H9 (cell line): ENCODE results near the gene FBRSL1. TPM values are rescaled to one million over a fixed set of nuclear protein-coding genes. Genes with fewer than 3 reads are reported as not detected.

Experiments used
- DNase-seq: peaks from one replicate; pipeline ENCODE4 v3.0.0-alpha.2; 2017
- H2AFZ ChIP-seq: one replicate; pipeline ENCODE4 v1.6.1; 2013; ENCODE audit warnings: mild to moderate bottlenecking, low read length, control low read depth, moderate library complexity
- H2AK5ac ChIP-seq: 2 replicates; pipeline ENCODE4 v1.6.1; 2013; ENCODE audit warnings: low read length, control low read depth, mixed read lengths; ENCODE audit not compliant: insufficient read length
- H2BK120ac ChIP-seq: one replicate; pipeline ENCODE4 v1.6.1; 2013; ENCODE audit warnings: low read depth, mild to moderate bottlenecking, low read length, control low read depth, inconsistent platforms; ENCODE audit not compliant: poor library complexity, severe bottlenecking
- H2BK12ac ChIP-seq: 2 replicates; pipeline ENCODE4 v1.6.1; 2013; ENCODE audit warnings: low read length, control low read depth, mixed read lengths, low read depth; ENCODE audit not compliant: insufficient read length
- H2BK15ac ChIP-seq: 2 replicates; pipeline ENCODE4 v1.6.1; 2013; ENCODE audit warnings: low read depth, low read length, control low read depth
- H2BK20ac ChIP-seq: one replicate; pipeline ENCODE4 v1.6.1; 2013; ENCODE audit warnings: low read depth, mild to moderate bottlenecking, low read length, control low read depth, inconsistent platforms; ENCODE audit not compliant: poor library complexity, severe bottlenecking
- H2BK5ac ChIP-seq: 2 replicates; pipeline ENCODE4 v1.6.1; 2013; ENCODE audit warnings: low read length, control low read depth, mixed read lengths; ENCODE audit not compliant: insufficient read length
- H3K14ac ChIP-seq: 2 replicates; pipeline ENCODE4 v1.6.1; 2013; ENCODE audit warnings: low read length, control low read depth; ENCODE audit not compliant: insufficient read depth
- H3K18ac ChIP-seq: 2 replicates; pipeline ENCODE4 v1.6.1; 2013; ENCODE audit warnings: low read depth, mild to moderate bottlenecking, mixed read lengths, low read length, control low read depth; ENCODE audit not compliant: insufficient read length
- H3K23ac ChIP-seq: 2 replicates; pipeline ENCODE4 v1.6.1; 2013; ENCODE audit warnings: low read length, control low read depth, mixed read lengths, low read depth; ENCODE audit not compliant: insufficient read length
- H3K23me2 ChIP-seq: 2 replicates; pipeline ENCODE4 v1.6.1; 2013; ENCODE audit warnings: low read depth, mild to moderate bottlenecking, mixed read lengths, low read length, control low read depth; ENCODE audit not compliant: insufficient read length, poor library complexity, severe bottlenecking
- H3K27ac ChIP-seq: 2 replicates; pipeline ENCODE4 v1.5.1; 2013; ENCODE audit warnings: low read length, control low read depth, mixed read lengths, low read depth; ENCODE audit not compliant: insufficient read length
- H3K27me3 ChIP-seq: 2 replicates; pipeline ENCODE4 v1.6.1; 2013; ENCODE audit warnings: low read length, control low read depth, inconsistent platforms; ENCODE audit not compliant: insufficient read depth
- H3K4ac ChIP-seq: 2 replicates; pipeline ENCODE4 v1.6.1; 2013; ENCODE audit warnings: low read depth, mild to moderate bottlenecking, control low read depth, inconsistent platforms, low read length, moderate library complexity
- H3K4me1 ChIP-seq: 2 replicates; pipeline ENCODE4 v1.6.1; 2013; ENCODE audit warnings: low read length, control low read depth, inconsistent platforms; ENCODE audit not compliant: insufficient read depth
- H3K4me2 ChIP-seq: 2 replicates; pipeline ENCODE4 v1.6.1; 2013; ENCODE audit warnings: low read length, control low read depth, mixed read lengths; ENCODE audit not compliant: insufficient read length, insufficient read depth
- H3K56ac ChIP-seq: 2 replicates; pipeline ENCODE4 v1.6.1; 2013; ENCODE audit warnings: low read depth, mild to moderate bottlenecking, mixed read lengths, low read length, control low read depth; ENCODE audit not compliant: insufficient read length
- H3K79me1 ChIP-seq: 2 replicates; pipeline ENCODE4 v1.6.1; 2013; ENCODE audit warnings: low read depth, mild to moderate bottlenecking, moderate library complexity, low read length, control low read depth, inconsistent platforms; ENCODE audit not compliant: insufficient read depth, poor library complexity, severe bottlenecking
- H3K79me2 ChIP-seq: 2 replicates; pipeline ENCODE4 v1.6.1; 2013; ENCODE audit warnings: low read length, control low read depth, inconsistent platforms; ENCODE audit not compliant: insufficient read depth
- H3K9ac ChIP-seq: 2 replicates; pipeline ENCODE4 v1.6.1; 2013; ENCODE audit warnings: low read length, control low read depth, mixed read lengths; ENCODE audit not compliant: insufficient read length; ENCODE audit errors: extremely low read depth
- H3K9me3 ChIP-seq: one replicate; pipeline ENCODE4 v1.6.1; 2013; ENCODE audit warnings: low read depth, low read length, inconsistent platforms; ENCODE audit not compliant: control insufficient read depth
- H3T11ph ChIP-seq: one replicate; pipeline ENCODE4 v1.6.1; 2013; ENCODE audit warnings: mild to moderate bottlenecking, low read length, control low read depth, inconsistent platforms
- H4K20me1 ChIP-seq: one replicate; pipeline ENCODE4 v1.6.1; 2013; ENCODE audit not compliant: control insufficient read depth, insufficient read length, insufficient read depth
- H4K5ac ChIP-seq: 2 replicates; pipeline ENCODE4 v1.6.1; 2013; ENCODE audit warnings: low read depth, mild to moderate bottlenecking, mixed read lengths, low read length, control low read depth; ENCODE audit not compliant: insufficient read length
- H4K8ac ChIP-seq: replicated peaks from 2 replicates; pipeline ENCODE4 v1.6.1; 2013; ENCODE audit warnings: low read length, control low read depth, mixed read lengths, low read depth; ENCODE audit not compliant: insufficient read length
- H4K91ac ChIP-seq: 2 replicates; pipeline ENCODE4 v1.6.1; 2013; ENCODE audit warnings: low read depth, mild to moderate bottlenecking, moderate library complexity, mixed read lengths, low read length, control low read depth; ENCODE audit not compliant: insufficient read length
- H3K27ac Mint-ChIP-seq, 3 experiments: 2 replicates in 2 of 3; 3 replicates in 1 of 3; pipeline ENCODE4 v1.8.0; 2020 to 2021; ENCODE audit warnings: mixed read lengths in 3 of 3, mild to moderate bottlenecking in 1 of 3, moderate library complexity in 1 of 3
- H3K27me3 Mint-ChIP-seq: 2 replicates; pipeline ENCODE4 v1.8.0; 2021; ENCODE audit warnings: low read depth, mild to moderate bottlenecking, moderate library complexity, mixed read lengths
- H3K36me3 Mint-ChIP-seq, 3 experiments: 2 replicates in 2 of 3; 3 replicates in 1 of 3; pipeline ENCODE4 v1.8.0; 2020 to 2021; ENCODE audit warnings: low read depth in 3 of 3, mixed read lengths in 3 of 3; ENCODE audit not compliant: insufficient read depth in 1 of 3
- H3K4me1 Mint-ChIP-seq, 2 experiments: 2 replicates each; pipeline ENCODE4 v1.8.0; 2020; ENCODE audit warnings: mixed read lengths in 2 of 2
- H3K4me3 Mint-ChIP-seq, 2 experiments: 2 replicates in 1 of 2; 3 replicates in 1 of 2; pipeline ENCODE4 v1.8.0; 2020 to 2021; ENCODE audit warnings: mild to moderate bottlenecking in 2 of 2, mixed read lengths in 2 of 2, moderate library complexity in 1 of 2
- H3K9me3 Mint-ChIP-seq, 2 experiments: 2 replicates in 1 of 2; 3 replicates in 1 of 2; pipeline ENCODE4 v1.8.0; 2020; ENCODE audit warnings: mild to moderate bottlenecking in 2 of 2, mixed read lengths in 2 of 2, moderate library complexity in 1 of 2
- whole genome bisulfite sequencing: extraction: QIAGEN DNeasy Blood & Tissue Kit; methylation state at CpG from one replicate; pipeline ENCODE4 v1.1.7; 2013; ENCODE audit warnings: missing lambda C conversion rate, low lambda C conversion rate, mixed read lengths; ENCODE audit not compliant: insufficient read length; ENCODE audit errors: extremely low coverage; 5-methylcytosine and 5-hydroxymethylcytosine counted together
- total RNA-seq: library from RNA; stranded (reverse); gene quantifications from 2 replicates; pipeline ENCODE4 v1.2.1, GENCODE V29; 2021
- TF ChIP-seq, protein P1 (sequence below): fragments of 200-600 bp; sonication (generic); conservative IDR thresholded peaks from 3 replicates; pipeline ENCODE4 v1.8.0; 2021; ENCODE audit warnings: antibody characterized with exemption, mild to moderate bottlenecking

The FBRSL1 gene
- total RNA-seq, 1 experiment from 2014 or later, result 90.8 TPM

GRCh38 chr12:132475304-132476037 lies 14.5 kb upstream of the FBRSL1 start:
- Histone ChIP-seq H2BK120ac (no peak overlapping the region), H3K79me2 (no peaks in the 10 kb centered on the region), H3K23me2 (no peaks in the 10 kb centered on the region), H3K79me1 (no peaks in the 10 kb centered on the region), H3K27me3 (no peaks in the 10 kb centered on the region; the same call in 1 of the 2 replicates), H2BK15ac (no peak overlapping the region; the same call in 1 of the 2 replicates), H4K8ac (no peak overlapping the region), H4K91ac (no peak overlapping the region), H2AFZ (no peak overlapping the region), H2BK12ac (no peak overlapping the region), H3K9ac (no peak overlapping the region), H2BK20ac (no peak overlapping the region), H4K20me1 (peaks cover 3% of the 10 kb centered on the region), H3K18ac (peak overlapping the region; percentile 57), H2BK5ac (no peak overlapping the region), H3K23ac (no peak overlapping the region), H3K4me1 (no peaks in the 10 kb centered on the region; the same call in 1 of the 2 replicates), H3T11ph (no peak overlapping the region), H3K4me2 (no peak overlapping the region), H3K9me3 (no peaks in the 10 kb centered on the region), H3K14ac (no peak overlapping the region; the same call in 1 of the 2 replicates), H3K56ac (no peak overlapping the region), H2AK5ac (peak overlapping the region; percentile 79), H4K5ac (no peak overlapping the region), H3K27ac (no peak overlapping the region), H3K4ac (no peak overlapping the region)
- H3K4me3 Mint-ChIP-seq, result peak overlapping the region in 1 of 2 experiments; percentile 35; a peak in 3 of 5 replicates
- H3K4me1 Mint-ChIP-seq, result peaks cover 0 to 2% of the 10 kb centered on the region in 2 experiments; a peak in 2 of 4 replicates
- DNase-seq, result no peak
- peaks cover 69% of the 10 kb centered on the region for H3K27me3 Mint-ChIP-seq
- H3K36me3 Mint-ChIP-seq, result peaks cover 0 to 6% (median 4%) of the 10 kb centered on the region in 3 experiments; a peak in 5 of 7 replicates
- peak overlapping the region in 1 of 3 experiments; percentile 83; a peak in 1 of 7 replicates for H3K27ac Mint-ChIP-seq
- peaks cover 10 to 12% of the 10 kb centered on the region in 2 experiments for H3K9me3 Mint-ChIP-seq
- TF ChIP-seq, protein P1, sequence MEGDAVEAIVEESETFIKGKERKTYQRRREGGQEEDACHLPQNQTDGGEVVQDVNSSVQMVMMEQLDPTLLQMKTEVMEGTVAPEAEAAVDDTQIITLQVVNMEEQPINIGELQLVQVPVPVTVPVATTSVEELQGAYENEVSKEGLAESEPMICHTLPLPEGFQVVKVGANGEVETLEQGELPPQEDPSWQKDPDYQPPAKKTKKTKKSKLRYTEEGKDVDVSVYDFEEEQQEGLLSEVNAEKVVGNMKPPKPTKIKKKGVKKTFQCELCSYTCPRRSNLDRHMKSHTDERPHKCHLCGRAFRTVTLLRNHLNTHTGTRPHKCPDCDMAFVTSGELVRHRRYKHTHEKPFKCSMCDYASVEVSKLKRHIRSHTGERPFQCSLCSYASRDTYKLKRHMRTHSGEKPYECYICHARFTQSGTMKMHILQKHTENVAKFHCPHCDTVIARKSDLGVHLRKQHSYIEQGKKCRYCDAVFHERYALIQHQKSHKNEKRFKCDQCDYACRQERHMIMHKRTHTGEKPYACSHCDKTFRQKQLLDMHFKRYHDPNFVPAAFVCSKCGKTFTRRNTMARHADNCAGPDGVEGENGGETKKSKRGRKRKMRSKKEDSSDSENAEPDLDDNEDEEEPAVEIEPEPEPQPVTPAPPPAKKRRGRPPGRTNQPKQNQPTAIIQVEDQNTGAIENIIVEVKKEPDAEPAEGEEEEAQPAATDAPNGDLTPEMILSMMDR, result no peak
- WGBS, result no CpG with 5 or more reads among the region's 47 CpGs
